Measurements from ENCODE around the gene PRM1. TPM values are rescaled to one million over a fixed set of nuclear protein-coding genes. Genes with fewer than 3 reads are reported as not detected.

PRM1 gene
- total RNA-seq, 3 donors from 2014 or later (not counting 1 experiment from before 2014, with no cell fraction given) = not detected

GRCh38 chr16:11320170-11320569 is 39.0 kb upstream of the PRM1 start:
- Mint-ChIP-seq H3K4me3 (no peak overlapping the region), H3K36me3 (no peaks in the 10 kb centered on the region), H3K27me3 (ENCODE audit: low read depth in 2 of 2) (peaks cover 11 to 15% of the 10 kb centered on the region in 2 donors), H3K27ac (no peak overlapping the region), H3K9me3 (no peaks in the 10 kb centered on the region), H3K4me1 (peaks cover 0 to 6% of the 10 kb centered on the region in 2 donors)
- Histone ChIP-seq H3K27me3 (ENCODE audit: control insufficient read depth, insufficient read depth, low read length) (no peaks in the 10 kb centered on the region), H3K36me3 (ENCODE audit: control insufficient read depth, insufficient read depth, low read length) (no peaks in the 10 kb centered on the region), H3K4me3 (ENCODE audit: low read length) (no peak overlapping the region), H3K9me3 (ENCODE audit: control insufficient read depth, insufficient read depth, low read length) (no peaks in the 10 kb centered on the region), H3K27ac (ENCODE audit: low read length) (no peak overlapping the region), H3K4me1 (ENCODE audit: control insufficient read depth, insufficient read depth, low read length) (peaks cover under 1% of the 10 kb centered on the region)
- 82% methylated on average over 10 of the region's 10 CpGs for WGBS (ENCODE audit: insufficient coverage)
- intact Hi-C loops (cut with micrococcal nuclease) = no loop called here
- ATAC-seq (no peak), DNase-seq (no peak)
- TF ChIP-seq CTCF (IDR thresholded peaks at IDR 0.05) = no peak

DNA sequence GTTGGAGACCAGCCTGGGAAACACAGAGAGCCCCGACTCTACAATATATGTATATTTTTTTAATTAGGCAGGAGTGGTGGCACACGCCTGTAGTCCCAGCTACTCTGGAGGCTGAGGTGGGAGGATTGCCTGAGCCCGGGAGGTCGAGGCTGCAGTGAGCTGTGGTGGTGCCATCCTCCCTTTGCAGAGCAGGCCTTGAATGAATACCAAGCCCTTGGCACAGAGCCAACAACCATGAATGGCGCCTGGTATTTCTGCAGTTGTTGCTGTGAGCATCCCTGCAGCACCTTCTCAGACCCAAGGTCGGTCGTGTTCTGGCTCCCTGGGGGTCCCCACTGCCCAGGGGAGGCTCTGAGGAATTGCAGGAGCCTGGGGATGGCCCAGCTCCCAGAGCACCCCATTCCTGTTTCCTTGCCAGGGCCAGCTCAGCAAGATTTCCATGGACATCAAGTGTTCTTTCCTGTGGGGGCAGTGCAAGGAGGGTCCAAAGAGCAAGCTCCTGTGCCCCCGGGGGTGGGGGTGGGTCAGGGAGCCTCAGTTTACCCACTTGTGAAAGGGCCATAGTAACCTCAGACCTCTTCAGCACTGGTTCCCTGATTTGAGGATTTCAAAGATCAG is 38.5 kb upstream of the PRM1 start:
- Mint-ChIP-seq H3K9me3 (no peaks in the 10 kb centered on the region), H3K27me3 (ENCODE audit: low read depth in 2 of 2) (peaks cover 6 to 10% of the 10 kb centered on the region in 2 donors), H3K27ac (no peak overlapping the region), H3K4me1 (peaks cover 0 to under 1% of the 10 kb centered on the region in 2 donors), H3K4me3 (no peak overlapping the region), H3K36me3 (no peaks in the 10 kb centered on the region)
- DNase-seq (no peak), ATAC-seq (no peak)
- H3K27me3 ChIP-seq (ENCODE audit: control insufficient read depth, insufficient read depth, low read length) = no peaks in the 10 kb centered on the region
- H3K9me3 ChIP-seq (ENCODE audit: control insufficient read depth, insufficient read depth, low read length) = no peaks in the 10 kb centered on the region
- H3K36me3 ChIP-seq (ENCODE audit: control insufficient read depth, insufficient read depth, low read length) = no peaks in the 10 kb centered on the region
- no peak for TF ChIP-seq CTCF (IDR thresholded peaks at IDR 0.05)
- H3K4me3 ChIP-seq (ENCODE audit: low read length) = no peak overlapping the region
- 68% methylated on average over 7 of the region's 8 CpGs for WGBS (ENCODE audit: insufficient coverage)
- no peaks in the 10 kb centered on the region for H3K4me1 ChIP-seq (ENCODE audit: control insufficient read depth, insufficient read depth, low read length)
- H3K27ac ChIP-seq (ENCODE audit: low read length) = no peak overlapping the region
- intact Hi-C loops (cut with micrococcal nuclease) = no loop called here

- no peaks in the 10 kb centered on the region for H3K9me3 ChIP-seq (ENCODE audit: control insufficient read depth, insufficient read depth, low read length)
- ATAC-seq (no peak), DNase-seq (no peak)
- intact Hi-C loops (cut with micrococcal nuclease) = no loop called here
- no peak overlapping the region for H3K27ac ChIP-seq (ENCODE audit: low read length)
- no peak for TF ChIP-seq CTCF (IDR thresholded peaks at IDR 0.05)
- no peaks in the 10 kb centered on the region for H3K36me3 Mint-ChIP-seq
- no peaks in the 10 kb centered on the region for H3K9me3 Mint-ChIP-seq
- no peaks in the 10 kb centered on the region for H3K4me1 Mint-ChIP-seq
- H3K4me3 ChIP-seq (ENCODE audit: low read length) = no peak overlapping the region
- no peak overlapping the region for H3K27ac Mint-ChIP-seq
- 95% methylated on average over 8 of the region's 8 CpGs for WGBS (ENCODE audit: insufficient coverage)
- H3K36me3 ChIP-seq (ENCODE audit: control insufficient read depth, insufficient read depth, low read length) = no peaks in the 10 kb centered on the region
- H3K4me3 Mint-ChIP-seq = no peak overlapping the region
- no peaks in the 10 kb centered on the region for H3K4me1 ChIP-seq (ENCODE audit: control insufficient read depth, insufficient read depth, low read length)
- H3K27me3 Mint-ChIP-seq (ENCODE audit: low read depth in 2 of 2) = peaks cover 6 to 8% of the 10 kb centered on the region in 2 donors
- H3K27me3 ChIP-seq (ENCODE audit: control insufficient read depth, insufficient read depth, low read length) = no peaks in the 10 kb centered on the region
These were observed 37.7 kb upstream of the PRM1 start for GRCh38 chr16:11318817-11319216.
